Lower lobe of right lung (tissue), 2 donors: Measurements from ENCODE around the gene BLVRA. TPM values are rescaled to one million over a fixed set of nuclear protein-coding genes. Genes with fewer than 3 reads are reported as not detected.
A peak's percentile ranks its signal among the peaks of the same experiment; 100 is the strongest.
"Not testable (repeated sequence)": the region's sequence is repeated elsewhere in the genome, so short reads cannot be mapped to it uniquely, and the experiment has no call there.

Experiments used
- ATAC-seq, 2 donors: fragments of 200-7000 bp; cut with Tn5 transposase; one replicate each; pipeline ENCODE4 v1.9.1; 2020 to 2022; ENCODE audit warnings: mild to moderate bottlenecking in 2 of 2, moderate library complexity in 2 of 2
- DNase-seq: peaks from one replicate; pipeline ENCODE4 v3.0.0-alpha.2; 2020
- H3K27ac ChIP-seq: fragments of 200-600 bp; one replicate; pipeline ENCODE4 v1.8.0; 2022
- H3K27me3 ChIP-seq: fragments of 200-600 bp; one replicate; pipeline ENCODE4 v1.8.0; 2022; ENCODE audit warnings: low read depth
- H3K36me3 ChIP-seq: fragments of 200-600 bp; one replicate; pipeline ENCODE4 v1.8.0; 2022; ENCODE audit warnings: mild to moderate bottlenecking
- H3K4me1 ChIP-seq: fragments of 200-600 bp; one replicate; pipeline ENCODE4 v1.8.0; 2022
- H3K4me3 ChIP-seq: fragments of 200-600 bp; one replicate; pipeline ENCODE4 v1.8.0; 2022; ENCODE audit warnings: mild to moderate bottlenecking
- H3K9me3 ChIP-seq: fragments of 200-600 bp; one replicate; pipeline ENCODE4 v1.8.0; 2022
- CTCF ChIP-seq: fragments of 200-600 bp; IDR thresholded peaks from one replicate; pipeline ENCODE4 v1.8.0; 2022; ENCODE audit warnings: antibody characterized with exemption, mild to moderate bottlenecking
- intact Hi-C: fragments of 100-400 bp; cut with DNase I; formaldehyde crosslinking; loops from one replicate; pipeline ENCODE4 v1.11.0; 2022
- total RNA-seq: library from RNA; stranded (reverse); fragmentation: NEBNext Ultra II Directional; extraction: Animal tissue kit (Norgen Biotek cat#: 25700); gene quantifications from one replicate; pipeline ENCODE4 v1.2.1, GENCODE V29; 2021
- donor health status: DM: no; HTN: yes; CAD: no; lungs with severe emphysema.

Gene BLVRA
- total RNA-seq, 1 donor from 2014 or later = 106 TPM

DNA sequence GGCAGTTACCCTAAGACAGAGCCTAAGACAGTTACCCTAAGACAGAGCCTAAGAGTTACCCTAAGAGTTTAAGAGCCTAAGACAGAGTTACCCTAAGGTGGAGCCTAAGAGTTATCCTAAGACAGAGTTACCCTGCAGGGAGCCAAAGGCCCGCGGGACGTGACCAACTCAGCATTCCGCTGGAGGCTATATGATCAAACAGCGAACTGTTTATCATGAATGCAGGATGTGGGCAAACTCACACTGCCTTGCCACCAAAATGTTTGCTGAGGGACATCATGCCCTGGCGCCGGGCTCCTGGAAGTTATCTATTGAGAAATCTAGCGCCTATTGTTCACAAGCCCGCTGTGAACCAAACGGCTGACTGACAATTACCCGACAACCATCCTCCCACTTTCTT, 49.9 kb downstream of the BLVRA start:
- ATAC-seq (no peak), DNase-seq (no peak)
- Histone ChIP-seq H3K4me3 (no peak overlapping the region), H3K9me3 (no peaks in the 10 kb centered on the region), H3K27me3 (no peaks in the 10 kb centered on the region), H3K36me3 (peaks cover 55% of the 10 kb centered on the region), H3K4me1 (no peaks in the 10 kb centered on the region), H3K27ac (no peak overlapping the region)
- TF ChIP-seq CTCF = no peak
- intact Hi-C loops = no loop called here

GRCh38 chr7:43810195-43810941, 51.9 kb downstream of the BLVRA start:
- TF ChIP-seq CTCF = peak; percentile 31
- ATAC-seq = peak in 1 of 2 donors; percentile 35
- H3K9me3 ChIP-seq, H3K27ac ChIP-seq, H3K27me3 ChIP-seq, H3K4me1 ChIP-seq, H3K4me3 ChIP-seq, intact Hi-C loops: not testable (repeated sequence)
- peaks cover 35% of the 10 kb centered on the region for H3K36me3 ChIP-seq
- peak; percentile 57 for DNase-seq

- ATAC-seq (no peak), DNase-seq (no peak)
- Histone ChIP-seq H3K4me1 (no peaks in the 10 kb centered on the region), H3K27me3 (no peaks in the 10 kb centered on the region), H3K9me3 (no peaks in the 10 kb centered on the region), H3K4me3 (no peak overlapping the region), H3K27ac (no peak overlapping the region), H3K36me3 (no peaks in the 10 kb centered on the region)
- TF ChIP-seq CTCF = no peak
- intact Hi-C loops = no loop called here
Measured at GRCh38 chr7:43815373-43815772, 56.9 kb downstream of the BLVRA start.

GRCh38 chr7:43816046-43816797, 57.7 kb downstream of the BLVRA start:
- DNase-seq, H3K9me3 ChIP-seq, H3K27me3 ChIP-seq, ATAC-seq, H3K4me3 ChIP-seq, H3K36me3 ChIP-seq, intact Hi-C loops, H3K4me1 ChIP-seq, H3K27ac ChIP-seq: not testable (repeated sequence)

- ATAC-seq, H3K4me1 ChIP-seq, DNase-seq, H3K4me3 ChIP-seq, H3K27me3 ChIP-seq, H3K9me3 ChIP-seq, H3K27ac ChIP-seq, intact Hi-C loops, H3K36me3 ChIP-seq: not testable (repeated sequence)
Measured at GRCh38 chr7:43823425-43823824, 64.9 kb downstream of the BLVRA start.

- H3K9me3 ChIP-seq = no peaks in the 10 kb centered on the region
- DNase-seq = no peak
- no peak for TF ChIP-seq CTCF
- ATAC-seq = no peak
- H3K27ac ChIP-seq = no peak overlapping the region
- H3K4me3 ChIP-seq = no peak overlapping the region
- H3K27me3 ChIP-seq = no peaks in the 10 kb centered on the region
- H3K4me1 ChIP-seq = no peaks in the 10 kb centered on the region
- intact Hi-C loops = no loop called here
- H3K36me3 ChIP-seq = no peaks in the 10 kb centered on the region
Measured at GRCh38 chr7:43823941-43824340, 65.5 kb downstream of the BLVRA start.

DNA sequence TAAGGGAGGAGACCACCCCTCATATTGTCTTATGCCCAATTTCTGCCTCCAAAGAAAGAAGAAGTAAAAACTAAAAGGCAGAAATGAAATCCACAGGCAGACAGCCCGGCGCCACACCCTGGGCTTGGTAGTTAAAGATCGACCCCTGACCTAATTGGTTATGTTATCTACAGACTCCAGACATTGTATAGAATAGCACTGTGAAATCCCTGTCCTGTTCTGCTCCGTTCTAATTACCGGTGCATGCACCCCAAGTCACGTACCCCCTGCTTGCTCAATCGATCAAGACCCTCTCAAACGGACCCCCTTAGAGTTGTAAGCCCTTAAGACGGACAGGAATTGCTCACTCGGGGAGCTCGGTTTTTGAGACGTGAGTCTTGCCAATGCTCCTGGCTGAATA, 66.0 kb downstream of the BLVRA start:
- intact Hi-C loops, H3K36me3 ChIP-seq: not testable (repeated sequence)

More for the DNA sequence above, 66.0 kb downstream of the BLVRA start:
- H3K4me1 ChIP-seq, H3K27ac ChIP-seq, H3K9me3 ChIP-seq, H3K27me3 ChIP-seq, ATAC-seq, H3K4me3 ChIP-seq, DNase-seq: not testable (repeated sequence)
